Heart left ventricle (tissue), 13 donors: ENCODE results near the gene MYO7A.

Source experiments
- CTCF ChIP-seq, 12 donors: fragments of 200-600 bp; sonication (generic) in 4 of 12; IDR thresholded peaks; one replicate each; pipeline versions ENCODE4 v1.5.0 to v1.8.0; 2018 to 2022; ENCODE audit warnings: antibody characterized with exemption in 12 of 12, mild to moderate bottlenecking in 5 of 12
- POLR2A ChIP-seq, 2 donors: fragments of 450-650 bp; IDR thresholded peaks; one replicate each; pipeline ENCODE4 v1.6.1; 2017; ENCODE audit warnings: antibody characterized with exemption in 2 of 2, mild to moderate bottlenecking in 2 of 2, moderate library complexity in 2 of 2
- donor health status: ischemic (EF 13 %, LVEDD 7.1; RV severe dilation, severe dysfunction).
- donor health status: DM: no; HTN: yes; CAD: no.
- donor health status: DM: no; HTN: no; CAD: no.
- donor health status: ischemic (EF 25% LVEDD 6.9; RV normal size, moderate dysfunction).
- donor health status: ischemic (EF 25% LVEDD 5.7; RV mildly dilated, moderate dysfunction).
- donor health status: ischemic (EF 35%, LVEDD 5.7; RV mildly dilated, moderate dysfunction).
- donor health status: nonischemic (EF 11% LVEDD 7.7; RV severe dilation, severe dysfunction).
- donor health status: DM: yes; HTN: yes; CAD: no.
- donor health status: PGD.
- donor health status: ischemic (EF 29% LVEDD 5.4; RV normal size, mild dysfunction).
- donor health status: nonischemic (EF 23%, LVEDD 6.1; RV moderate dilation, normal function).

- TF ChIP-seq CTCF (IDR thresholded peaks at IDR 0.05) (no peak), POLR2A (IDR thresholded peaks at IDR 0.05) (no peak)
Measured at GRCh38 chr11:77167111-77167626, 39.1 kb downstream of the MYO7A start.
